Bronchial epithelial cell (primary cell): ENCODE data around the gene CALHM4. TPM values are rescaled to one million over a fixed set of nuclear protein-coding genes. Genes with fewer than 3 reads are reported as not detected.
A peak's percentile ranks its signal among the peaks of the same experiment; 100 is the strongest.

Source experiments
- DNase-seq: peaks from one replicate; pipeline ENCODE4 v3.0.0-alpha.2; 2010; ENCODE audit warnings: low read depth
- FAIRE-seq: peaks from 2 replicates; lab custom pipeline; 2011; peaks lifted over from hg19 to GRCh38; lab: Jason Lieb, UNC
- H3K27me3 ChIP-seq: 2 replicates; pipeline ENCODE4 v1.5.1; 2011; ENCODE audit warnings: low read length; ENCODE audit not compliant: control insufficient read depth, insufficient read depth
- H3K36me3 ChIP-seq: 2 replicates; pipeline ENCODE4 v1.5.1; 2011; ENCODE audit warnings: low read length; ENCODE audit not compliant: control insufficient read depth, insufficient read depth
- H3K4me3 ChIP-seq: 2 replicates; pipeline ENCODE4 v1.5.1; 2011; ENCODE audit warnings: mild to moderate bottlenecking, low read depth, low read length, control low read depth
- total RNA-seq: library from RNA; depleted of rRNA; stranded (reverse); fragments of >200 nt; gene quantifications from 2 replicates; pipeline ENCODE4 v1.2.1, GENCODE V29; 2014
- TF ChIP-seq, protein P1 (sequence below): IDR thresholded peaks from 2 replicates; pipeline ENCODE4 v1.5.1; 2011; ENCODE audit warnings: mild to moderate bottlenecking, moderate library complexity, low read length, control low read depth, inconsistent platforms; ENCODE audit not compliant: insufficient read depth, severe bottlenecking

CALHM4 gene
- total RNA-seq, 1 donor from 2014 or later = under 0.01 TPM

DNA sequence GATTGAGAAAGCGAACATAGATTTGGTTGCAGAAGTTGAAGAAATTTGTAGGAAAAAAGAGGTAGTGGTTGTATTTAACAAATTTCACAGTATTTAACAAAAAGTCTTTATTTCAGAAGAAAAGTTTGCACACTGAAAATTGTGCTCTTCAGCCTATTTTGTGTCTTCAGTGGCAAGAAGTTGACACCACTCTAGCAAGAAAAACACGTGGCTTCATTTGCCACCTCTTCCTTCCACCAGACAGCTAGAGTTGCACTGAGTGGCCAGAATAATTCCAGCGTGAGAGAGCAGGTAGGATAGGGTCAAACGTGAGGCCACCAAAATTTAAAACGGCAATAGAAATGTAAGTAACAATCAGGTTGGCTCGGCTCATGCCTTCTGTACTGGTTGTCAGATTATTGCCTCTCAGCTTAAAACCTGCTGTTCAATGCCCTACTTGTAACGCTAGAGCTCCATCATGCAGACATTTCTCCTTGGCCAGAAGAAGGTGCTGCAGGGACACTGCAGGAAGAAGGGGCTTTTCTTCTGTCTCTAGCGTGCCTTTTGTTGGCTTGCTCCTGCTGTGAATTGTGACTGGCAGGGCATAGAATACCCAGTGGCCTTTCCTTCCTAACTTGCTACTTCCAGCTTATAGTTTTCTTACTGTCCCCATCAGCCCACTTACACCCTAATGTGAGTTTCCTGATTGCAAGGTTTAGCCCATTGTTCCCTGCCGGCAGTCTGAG is 20.2 kb upstream of the CALHM4 start:
- Histone ChIP-seq H3K4me3 (no peak overlapping the region), H3K36me3 (no peaks in the 10 kb centered on the region), H3K27me3 (no peaks in the 10 kb centered on the region)
- FAIRE-seq (peak; percentile 58), DNase-seq (no peak)
- TF ChIP-seq, protein P1, sequence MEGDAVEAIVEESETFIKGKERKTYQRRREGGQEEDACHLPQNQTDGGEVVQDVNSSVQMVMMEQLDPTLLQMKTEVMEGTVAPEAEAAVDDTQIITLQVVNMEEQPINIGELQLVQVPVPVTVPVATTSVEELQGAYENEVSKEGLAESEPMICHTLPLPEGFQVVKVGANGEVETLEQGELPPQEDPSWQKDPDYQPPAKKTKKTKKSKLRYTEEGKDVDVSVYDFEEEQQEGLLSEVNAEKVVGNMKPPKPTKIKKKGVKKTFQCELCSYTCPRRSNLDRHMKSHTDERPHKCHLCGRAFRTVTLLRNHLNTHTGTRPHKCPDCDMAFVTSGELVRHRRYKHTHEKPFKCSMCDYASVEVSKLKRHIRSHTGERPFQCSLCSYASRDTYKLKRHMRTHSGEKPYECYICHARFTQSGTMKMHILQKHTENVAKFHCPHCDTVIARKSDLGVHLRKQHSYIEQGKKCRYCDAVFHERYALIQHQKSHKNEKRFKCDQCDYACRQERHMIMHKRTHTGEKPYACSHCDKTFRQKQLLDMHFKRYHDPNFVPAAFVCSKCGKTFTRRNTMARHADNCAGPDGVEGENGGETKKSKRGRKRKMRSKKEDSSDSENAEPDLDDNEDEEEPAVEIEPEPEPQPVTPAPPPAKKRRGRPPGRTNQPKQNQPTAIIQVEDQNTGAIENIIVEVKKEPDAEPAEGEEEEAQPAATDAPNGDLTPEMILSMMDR = no peak

DNA sequence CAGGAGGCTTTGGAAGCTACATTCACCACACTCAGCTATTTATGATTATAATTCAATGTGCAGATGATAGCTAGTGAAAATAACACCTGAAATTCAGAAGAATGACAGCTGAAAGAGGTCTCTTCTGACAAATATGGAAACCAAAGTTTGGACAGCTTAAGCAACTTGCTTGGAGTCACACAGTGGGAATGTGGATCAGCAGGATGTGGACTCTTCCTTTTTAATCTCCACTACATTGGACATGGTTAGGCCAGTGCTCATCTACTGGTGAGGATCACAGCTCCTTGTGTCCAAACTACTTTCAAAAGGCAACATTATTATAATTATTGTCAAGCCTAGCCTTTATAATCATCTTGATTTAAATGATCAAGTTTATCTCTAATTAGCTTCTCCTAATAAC is 18.4 kb upstream of the CALHM4 start:
- peak; percentile 72 for DNase-seq
- Histone ChIP-seq H3K36me3 (no peaks in the 10 kb centered on the region), H3K4me3 (no peak overlapping the region), H3K27me3 (no peaks in the 10 kb centered on the region)
- TF ChIP-seq, protein P1 = no peak
- no peak for FAIRE-seq

DNA sequence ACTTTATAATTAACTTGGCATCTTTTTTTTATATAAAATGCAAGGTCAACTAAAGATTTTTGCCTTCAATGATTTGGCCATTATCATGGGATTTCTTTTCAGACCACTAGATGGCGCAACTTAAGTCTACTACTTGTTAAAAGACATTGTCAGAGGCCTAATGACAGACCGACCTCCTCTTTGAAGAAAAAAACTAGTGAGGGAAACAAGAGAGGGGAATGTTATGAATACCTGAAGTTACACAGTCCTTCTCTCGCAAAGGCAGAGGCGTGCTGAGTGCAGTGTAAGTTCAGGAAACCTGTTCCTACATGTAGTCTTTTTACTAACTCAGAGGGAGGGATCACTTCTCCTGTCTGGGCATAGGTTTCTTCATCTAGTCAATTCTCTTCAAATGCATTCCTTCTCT is 17.3 kb upstream of the CALHM4 start:
- no peak overlapping the region for H3K4me3 ChIP-seq
- DNase-seq (peak; percentile 95), FAIRE-seq (no peak)
- H3K36me3 ChIP-seq = no peaks in the 10 kb centered on the region
- H3K27me3 ChIP-seq = no peaks in the 10 kb centered on the region
- TF ChIP-seq, protein P1 = peak; percentile 52

DNA sequence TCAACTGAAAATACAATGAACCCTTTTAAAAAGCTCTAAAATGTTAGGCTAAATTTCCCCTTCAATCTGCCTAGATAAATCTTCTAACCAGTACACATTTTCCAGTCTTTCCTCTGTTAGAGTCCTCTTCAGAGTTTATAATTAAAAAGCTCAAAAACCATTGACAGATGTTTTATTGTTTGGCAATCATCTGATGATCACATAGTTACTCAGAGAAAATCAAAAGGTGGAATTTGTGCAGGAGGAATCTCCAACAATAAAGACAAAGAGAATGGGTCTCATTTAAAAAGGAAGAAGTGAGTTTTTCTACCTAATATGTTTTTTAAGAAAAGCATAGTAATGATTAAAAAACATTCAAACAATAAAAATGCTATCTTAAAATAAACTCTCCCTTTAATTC is 11.1 kb upstream of the CALHM4 start:
- no peak for DNase-seq
- H3K36me3 ChIP-seq = no peaks in the 10 kb centered on the region
- no peaks in the 10 kb centered on the region for H3K27me3 ChIP-seq
- TF ChIP-seq, protein P1 = no peak
- no peak overlapping the region for H3K4me3 ChIP-seq
- no peak for FAIRE-seq

DNA sequence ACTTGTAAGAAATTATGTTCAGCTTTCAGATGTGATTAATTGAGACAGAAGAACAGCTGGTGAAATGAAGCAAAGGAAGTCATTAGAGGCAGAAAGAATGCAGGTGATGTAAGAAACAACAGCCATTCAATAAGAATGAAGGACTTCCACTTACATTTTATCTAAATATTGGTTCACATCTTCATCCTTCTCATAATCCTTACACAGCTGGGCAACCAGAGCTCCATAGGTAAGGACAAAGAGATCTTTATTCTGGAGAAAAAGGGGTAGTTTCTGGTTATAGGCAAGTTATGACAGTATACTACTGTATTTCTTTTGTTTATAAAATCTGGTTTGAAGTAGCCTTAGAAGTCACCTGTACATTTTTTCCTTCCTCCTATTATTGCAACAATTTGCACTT is 10.4 kb upstream of the CALHM4 start:
- Histone ChIP-seq H3K4me3 (no peak overlapping the region), H3K27me3 (no peaks in the 10 kb centered on the region), H3K36me3 (no peaks in the 10 kb centered on the region)
- DNase-seq (no peak), FAIRE-seq (no peak)
- TF ChIP-seq, protein P1 = no peak

DNA sequence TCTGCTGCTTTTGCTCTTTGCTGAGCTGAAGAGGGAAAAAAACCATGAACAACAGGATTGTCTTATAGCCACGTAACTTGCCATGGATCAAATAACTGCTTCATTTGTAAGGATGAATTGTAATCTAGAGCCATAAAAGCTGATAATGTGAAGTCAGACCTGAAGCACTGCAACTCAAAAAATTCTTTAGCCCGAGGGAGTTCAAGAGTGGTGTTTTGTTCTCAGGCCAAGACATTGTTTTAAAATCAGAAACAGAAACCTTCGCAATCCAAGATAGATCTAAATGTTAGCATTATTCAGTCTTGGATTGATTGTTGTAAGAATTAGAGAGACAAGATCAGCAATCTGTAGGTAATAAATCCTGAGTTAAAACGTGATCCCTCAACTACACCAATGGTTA is 7.9 kb upstream of the CALHM4 start, which contains the start of gene TRAPPC3L:
TSS of gene TRAPPC3L (minus strand) at position 34 of the 400 bp plus-strand sequence. CDS start 170 bp downstream, outside the sequence.
- TF ChIP-seq, protein P1 = no peak
- DNase-seq (no peak), FAIRE-seq (no peak)

More for the DNA sequence above, 7.9 kb upstream of the CALHM4 start, which contains the start of gene TRAPPC3L:
- no peak within 1 kb of the TSS for H3K4me3 ChIP-seq
- H3K27me3 ChIP-seq = no peaks in the 10 kb centered on the region
- H3K36me3 ChIP-seq = no peaks in the 10 kb centered on the region
